ENCODE data around the gene MCM9.

The MCM9 gene

GRCh38 chr6:118893064-118893806, 41.7 kb downstream of the MCM9 start:
- no peaks in the 10 kb centered on the region for H3K9me3 ChIP-seq (ENCODE audit: control insufficient read depth, low read length)
- H3K4me3 ChIP-seq (ENCODE audit: low read length) = peak overlapping the region; percentile 97
- no peaks in the 10 kb centered on the region for H3K27me3 ChIP-seq (replicated peaks; ENCODE audit: control insufficient read depth, insufficient read depth, low read length)
- peaks cover 20% of the 10 kb centered on the region for H3K4me1 ChIP-seq (ENCODE audit: control insufficient read depth, insufficient read depth, low read length)
- peak overlapping the region; percentile 98 for H3K9ac ChIP-seq (ENCODE audit: low read length)
- no peaks in the 10 kb centered on the region for H3K36me3 ChIP-seq (ENCODE audit: control insufficient read depth, insufficient read depth, low read length, severe bottlenecking)
- DNase-seq (ENCODE audit: low read depth) = peak; percentile 78

GRCh38 chr6:118892355-118892991, 42.5 kb downstream of the MCM9 start:
- H3K4me1 ChIP-seq (ENCODE audit: control insufficient read depth, insufficient read depth, low read length) = peaks cover 20% of the 10 kb centered on the region

GRCh38 chr6:118890997-118891790, 43.8 kb downstream of the MCM9 start:
- Histone ChIP-seq H3K9me3 (ENCODE audit: control insufficient read depth, low read length) (no peaks in the 10 kb centered on the region), H3K4me1 (ENCODE audit: control insufficient read depth, insufficient read depth, low read length) (peaks cover 18% of the 10 kb centered on the region), H3K36me3 (ENCODE audit: control insufficient read depth, insufficient read depth, low read length, severe bottlenecking) (no peaks in the 10 kb centered on the region), H3K27me3 (replicated peaks; ENCODE audit: control insufficient read depth, insufficient read depth, low read length) (no peaks in the 10 kb centered on the region), H3K9ac (ENCODE audit: low read length) (no peak overlapping the region), H3K4me3 (ENCODE audit: low read length) (peak overlapping the region; percentile 97)
- peak; percentile 3 for DNase-seq (ENCODE audit: low read depth)

More at GRCh38 chr6:118892355-118892991, 42.5 kb downstream of the MCM9 start:
- Histone ChIP-seq H3K36me3 (ENCODE audit: control insufficient read depth, insufficient read depth, low read length, severe bottlenecking) (no peaks in the 10 kb centered on the region), H3K4me3 (ENCODE audit: low read length) (peak overlapping the region; percentile 97), H3K27me3 (replicated peaks; ENCODE audit: control insufficient read depth, insufficient read depth, low read length) (no peaks in the 10 kb centered on the region), H3K9ac (ENCODE audit: low read length) (peak overlapping the region; percentile 98), H3K9me3 (ENCODE audit: control insufficient read depth, low read length) (no peaks in the 10 kb centered on the region)
- DNase-seq (ENCODE audit: low read depth) = no peak

- no peak for DNase-seq (ENCODE audit: low read depth)
Measured at GRCh38 chr6:118889163-118889562, 45.8 kb downstream of the MCM9 start.

GRCh38 chr6:118886641-118887040, 48.3 kb downstream of the MCM9 start:
- Histone ChIP-seq H3K4me3 (ENCODE audit: low read length) (no peak overlapping the region), H3K9me3 (ENCODE audit: control insufficient read depth, low read length) (no peaks in the 10 kb centered on the region), H3K9ac (ENCODE audit: low read length) (no peak overlapping the region), H3K4me1 (ENCODE audit: control insufficient read depth, insufficient read depth, low read length) (peaks cover 11% of the 10 kb centered on the region), H3K36me3 (ENCODE audit: control insufficient read depth, insufficient read depth, low read length, severe bottlenecking) (no peaks in the 10 kb centered on the region), H3K27me3 (replicated peaks; ENCODE audit: control insufficient read depth, insufficient read depth, low read length) (no peaks in the 10 kb centered on the region)
- no peak for DNase-seq (ENCODE audit: low read depth)

More at GRCh38 chr6:118889163-118889562, 45.8 kb downstream of the MCM9 start:
- Histone ChIP-seq H3K9ac (ENCODE audit: low read length) (no peak overlapping the region), H3K4me1 (ENCODE audit: control insufficient read depth, insufficient read depth, low read length) (peaks cover 12% of the 10 kb centered on the region), H3K36me3 (ENCODE audit: control insufficient read depth, insufficient read depth, low read length, severe bottlenecking) (no peaks in the 10 kb centered on the region), H3K4me3 (ENCODE audit: low read length) (no peak overlapping the region), H3K9me3 (ENCODE audit: control insufficient read depth, low read length) (no peaks in the 10 kb centered on the region), H3K27me3 (replicated peaks; ENCODE audit: control insufficient read depth, insufficient read depth, low read length) (no peaks in the 10 kb centered on the region)

- Histone ChIP-seq H3K4me3 (ENCODE audit: low read length) (no peak overlapping the region), H3K9me3 (ENCODE audit: control insufficient read depth, low read length) (no peaks in the 10 kb centered on the region), H3K27me3 (replicated peaks; ENCODE audit: control insufficient read depth, insufficient read depth, low read length) (no peaks in the 10 kb centered on the region), H3K9ac (ENCODE audit: low read length) (no peak overlapping the region), H3K4me1 (ENCODE audit: control insufficient read depth, insufficient read depth, low read length) (peaks cover 14% of the 10 kb centered on the region), H3K36me3 (ENCODE audit: control insufficient read depth, insufficient read depth, low read length, severe bottlenecking) (no peaks in the 10 kb centered on the region)
- DNase-seq (ENCODE audit: low read depth) = no peak
Measured at GRCh38 chr6:118882314-118882905, 52.5 kb downstream of the MCM9 start.

- H3K36me3 ChIP-seq (ENCODE audit: control insufficient read depth, insufficient read depth, low read length, severe bottlenecking) = no peaks in the 10 kb centered on the region
- no peak overlapping the region for H3K4me3 ChIP-seq (ENCODE audit: low read length)
- no peaks in the 10 kb centered on the region for H3K9me3 ChIP-seq (ENCODE audit: control insufficient read depth, low read length)
- no peak for DNase-seq (ENCODE audit: low read depth)
- H3K4me1 ChIP-seq (ENCODE audit: control insufficient read depth, insufficient read depth, low read length) = peaks cover 14% of the 10 kb centered on the region
- H3K9ac ChIP-seq (ENCODE audit: low read length) = no peak overlapping the region
- no peaks in the 10 kb centered on the region for H3K27me3 ChIP-seq (replicated peaks; ENCODE audit: control insufficient read depth, insufficient read depth, low read length)
Measured at GRCh38 chr6:118881440-118882313, 53.3 kb downstream of the MCM9 start.

- H3K36me3 ChIP-seq (ENCODE audit: control insufficient read depth, insufficient read depth, low read length, severe bottlenecking) = no peaks in the 10 kb centered on the region
- no peak for DNase-seq (ENCODE audit: low read depth)
- no peak overlapping the region for H3K4me3 ChIP-seq (ENCODE audit: low read length)
- no peaks in the 10 kb centered on the region for H3K9me3 ChIP-seq (ENCODE audit: control insufficient read depth, low read length)
- H3K27me3 ChIP-seq (replicated peaks; ENCODE audit: control insufficient read depth, insufficient read depth, low read length) = no peaks in the 10 kb centered on the region
- peaks cover 11% of the 10 kb centered on the region for H3K4me1 ChIP-seq (ENCODE audit: control insufficient read depth, insufficient read depth, low read length)
- H3K9ac ChIP-seq (ENCODE audit: low read length) = no peak overlapping the region
Measured at GRCh38 chr6:118877806-118878205, 57.2 kb downstream of the MCM9 start.

GRCh38 chr6:118876814-118877213, 58.1 kb downstream of the MCM9 start:
- no peaks in the 10 kb centered on the region for H3K36me3 ChIP-seq (ENCODE audit: control insufficient read depth, insufficient read depth, low read length, severe bottlenecking)
- no peak overlapping the region for H3K9ac ChIP-seq (ENCODE audit: low read length)
- no peaks in the 10 kb centered on the region for H3K27me3 ChIP-seq (replicated peaks; ENCODE audit: control insufficient read depth, insufficient read depth, low read length)
- H3K4me3 ChIP-seq (ENCODE audit: low read length) = no peak overlapping the region
- peak; percentile 89 for DNase-seq (ENCODE audit: low read depth)
- H3K4me1 ChIP-seq (ENCODE audit: control insufficient read depth, insufficient read depth, low read length) = peaks cover 3% of the 10 kb centered on the region
- no peaks in the 10 kb centered on the region for H3K9me3 ChIP-seq (ENCODE audit: control insufficient read depth, low read length)

- Histone ChIP-seq H3K4me1 (ENCODE audit: control insufficient read depth, insufficient read depth, low read length) (peaks cover 3% of the 10 kb centered on the region), H3K9ac (ENCODE audit: low read length) (no peak overlapping the region), H3K9me3 (ENCODE audit: control insufficient read depth, low read length) (no peaks in the 10 kb centered on the region), H3K27me3 (replicated peaks; ENCODE audit: control insufficient read depth, insufficient read depth, low read length) (no peaks in the 10 kb centered on the region), H3K36me3 (ENCODE audit: control insufficient read depth, insufficient read depth, low read length, severe bottlenecking) (no peaks in the 10 kb centered on the region), H3K4me3 (ENCODE audit: low read length) (no peak overlapping the region)
- DNase-seq (ENCODE audit: low read depth) = peak; percentile 42
Measured at GRCh38 chr6:118876198-118876597, 58.8 kb downstream of the MCM9 start.

Data from adipocyte (in vitro differentiated cells).